ENCODE results near the gene MAP3K15.

Gene MAP3K15

DNA sequence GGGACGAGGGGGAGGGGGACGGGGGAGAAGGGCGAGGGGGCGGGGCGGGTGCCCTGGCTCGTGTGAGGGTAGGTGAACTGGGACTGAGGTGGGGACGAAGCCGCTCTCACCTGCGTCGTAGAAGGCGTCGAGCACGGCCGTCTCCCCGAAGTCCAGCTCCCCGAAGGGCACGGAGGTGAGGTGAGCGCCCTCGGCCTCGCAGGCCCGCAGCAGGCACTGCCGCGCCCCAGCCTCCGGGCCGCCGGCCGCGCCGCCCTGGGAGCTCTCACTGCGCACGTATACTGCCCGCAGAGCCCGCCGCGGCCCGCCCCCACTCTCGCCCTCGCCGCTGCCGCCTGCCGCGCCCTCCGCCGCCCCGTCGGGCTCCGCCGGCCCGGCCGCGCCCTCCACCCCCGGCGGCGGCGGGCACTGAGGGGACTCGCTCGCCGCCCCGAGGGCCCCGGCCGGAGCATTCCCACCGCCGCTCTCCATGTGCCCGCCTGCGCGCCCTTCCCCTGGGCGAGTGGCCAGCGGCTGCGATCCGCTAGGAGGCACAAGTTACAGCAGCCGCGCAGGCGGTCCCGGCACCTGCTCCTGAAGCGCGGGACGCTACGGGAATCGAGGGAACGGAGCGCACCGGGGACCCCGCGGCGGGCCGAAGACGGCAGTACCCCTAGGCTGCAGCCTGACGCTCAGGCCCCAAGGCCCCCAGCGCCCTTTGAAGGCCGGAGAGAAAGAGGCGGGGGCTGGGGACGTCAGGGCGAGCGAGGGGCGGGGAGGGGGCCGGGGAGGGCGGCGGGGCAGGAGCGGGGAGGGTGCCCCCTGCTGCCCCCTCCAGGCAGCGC lies at the start of gene MAP3K15:
TSS of gene MAP3K15 (minus strand) at position 718 of the 824 bp plus-strand sequence. CDS start at position 471, 247 bp downstream.
- DNase-seq: no peak

DNA sequence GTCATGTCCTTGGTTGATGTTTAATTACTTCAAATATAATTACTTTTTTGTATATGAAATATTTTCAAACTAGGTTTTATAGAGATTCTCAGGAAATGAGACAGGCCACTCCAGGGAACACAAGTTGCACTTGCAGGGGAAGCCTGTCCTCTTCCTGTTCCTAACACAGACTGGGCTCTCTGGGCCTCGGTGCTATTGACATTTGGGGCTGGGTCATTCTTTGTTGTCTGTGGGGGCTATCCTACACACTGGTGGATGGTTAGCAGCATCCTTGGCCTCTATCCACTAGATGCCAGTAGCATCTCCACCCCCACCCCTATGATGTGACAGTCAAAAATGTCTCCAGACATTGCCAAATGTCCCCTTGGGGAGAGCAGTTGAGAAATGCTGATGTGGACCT lies 49.3 kb upstream of the MAP3K15 start:
- DNase-seq: no peak

DNA sequence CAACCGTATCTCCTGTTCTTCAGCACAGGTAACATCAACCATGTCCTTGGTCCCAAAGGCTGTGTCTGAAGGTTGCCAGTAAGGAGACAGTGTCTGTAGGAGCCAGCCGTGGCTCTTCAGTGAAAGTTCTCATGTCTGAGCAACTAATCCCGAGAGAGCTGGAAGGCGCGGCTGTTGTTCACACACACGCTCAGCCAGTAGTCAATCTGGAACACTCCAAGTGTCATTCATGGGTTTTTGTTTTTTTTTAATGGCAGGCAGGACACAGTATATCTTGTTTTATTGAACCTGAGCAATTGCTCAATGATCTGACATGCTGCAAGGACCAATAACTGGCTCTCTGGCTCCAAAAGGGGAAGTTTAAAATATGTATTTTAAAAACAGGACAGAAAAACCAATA lies 48.4 kb upstream of the MAP3K15 start:
- no peak for DNase-seq

DNA sequence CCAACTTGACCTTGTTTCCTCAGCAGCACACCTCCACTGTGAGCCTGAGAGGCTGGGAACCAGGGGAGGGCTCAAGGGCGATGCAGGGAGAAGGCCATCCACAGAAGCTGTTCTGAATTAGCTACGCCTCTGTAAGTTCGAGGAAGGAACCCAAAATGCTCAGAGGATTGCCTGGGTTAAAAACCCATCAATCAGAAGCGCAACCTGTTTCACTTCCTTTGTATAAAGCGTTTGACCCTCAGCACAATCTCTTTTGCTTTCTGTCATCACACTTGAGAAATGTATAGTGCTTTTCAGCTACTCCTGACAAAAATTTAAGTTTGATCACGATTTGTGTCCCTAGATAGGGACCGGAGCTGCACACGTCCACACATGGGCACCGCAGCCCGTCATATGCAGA lies 48.0 kb upstream of the MAP3K15 start:
- no peak for DNase-seq

GRCh38 chrX:19560611-19561010 lies 45.3 kb upstream of the MAP3K15 start:
- no peak for DNase-seq

DNA sequence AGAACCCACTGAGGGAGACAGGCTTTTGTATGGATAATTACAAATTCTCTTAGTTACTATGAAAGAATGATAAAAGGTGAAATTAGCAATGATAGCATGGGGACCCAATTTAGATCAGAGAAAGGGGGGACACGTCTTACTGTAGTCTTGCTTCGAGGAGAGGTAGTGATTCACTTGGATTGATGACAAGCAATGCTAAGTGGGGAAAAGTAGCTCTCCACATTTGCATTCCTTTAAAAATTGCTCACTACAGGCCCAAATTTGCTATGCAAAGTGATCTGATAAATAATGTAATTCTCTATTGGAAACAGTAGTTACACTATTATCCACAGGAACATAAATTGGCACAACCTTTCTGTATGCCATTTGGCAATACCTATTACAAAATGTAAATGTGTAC lies 42.5 kb upstream of the MAP3K15 start:
- no peak for DNase-seq

GRCh38 chrX:19556202-19556601 lies 40.9 kb upstream of the MAP3K15 start:
- DNase-seq: no peak

DNA sequence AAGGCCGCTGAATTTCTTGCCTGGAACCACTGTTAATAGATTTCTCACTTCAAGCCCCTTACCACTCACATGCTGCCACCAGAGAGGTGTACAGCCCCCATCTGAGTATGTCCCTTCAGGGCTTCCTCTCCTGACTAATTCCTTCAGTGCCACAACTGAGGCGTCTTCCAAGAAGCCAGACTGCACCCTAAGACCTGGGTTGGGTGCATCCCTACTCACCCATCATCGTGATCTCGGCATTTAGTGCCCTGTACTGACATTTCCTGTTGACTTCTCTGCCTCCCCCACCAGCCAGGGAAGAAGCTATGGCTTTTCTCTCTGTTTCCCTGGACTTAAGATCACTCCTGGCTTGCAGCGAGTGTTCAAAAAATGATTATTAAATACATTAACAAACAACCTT lies 40.4 kb upstream of the MAP3K15 start:
- no peak for DNase-seq

- no peak for DNase-seq
Measured at GRCh38 chrX:19555236-19555635, 39.9 kb upstream of the MAP3K15 start.

DNA sequence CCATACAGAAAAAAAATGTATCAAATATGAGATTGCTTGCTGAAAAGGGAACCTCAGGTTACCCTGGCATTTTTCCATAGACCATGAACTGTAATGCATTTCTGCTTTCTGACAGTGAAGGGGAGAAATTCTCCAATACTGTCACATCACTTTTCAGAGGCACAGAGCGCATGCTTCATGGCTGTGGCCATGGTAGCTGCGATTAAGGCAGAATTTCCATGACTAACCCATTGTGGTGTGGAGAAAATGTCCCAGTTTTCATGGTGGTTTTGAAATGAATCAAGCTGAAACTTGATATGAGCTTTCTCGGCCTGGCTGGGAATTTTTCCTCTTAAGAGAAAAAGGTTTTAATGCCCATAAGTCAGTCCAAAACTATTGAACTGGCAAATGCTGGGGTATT lies 39.5 kb upstream of the MAP3K15 start:
- no peak for DNase-seq

DNA sequence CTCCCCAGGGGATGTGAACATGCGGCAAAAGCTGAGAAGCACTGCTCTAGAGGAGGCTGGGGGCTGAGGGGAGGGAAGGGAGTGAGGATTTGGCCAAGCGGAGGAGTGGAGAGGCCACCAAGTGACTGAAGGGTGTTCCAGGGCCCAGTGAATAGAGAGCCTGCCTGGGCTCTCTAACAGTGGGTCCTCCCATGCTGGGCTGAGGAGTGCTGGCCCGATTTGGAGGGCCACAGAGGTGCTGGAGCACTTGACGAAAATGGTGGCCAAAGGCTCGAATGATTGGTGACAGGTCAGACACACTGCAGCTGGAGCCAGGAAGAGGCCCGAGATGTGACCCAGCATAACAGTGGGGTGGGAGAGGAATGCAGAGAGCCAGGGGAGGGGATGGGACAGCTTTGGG lies 37.5 kb upstream of the MAP3K15 start:
- DNase-seq: no peak

GRCh38 chrX:19549838-19550237 lies 34.5 kb upstream of the MAP3K15 start:
- no peak for DNase-seq

DNA sequence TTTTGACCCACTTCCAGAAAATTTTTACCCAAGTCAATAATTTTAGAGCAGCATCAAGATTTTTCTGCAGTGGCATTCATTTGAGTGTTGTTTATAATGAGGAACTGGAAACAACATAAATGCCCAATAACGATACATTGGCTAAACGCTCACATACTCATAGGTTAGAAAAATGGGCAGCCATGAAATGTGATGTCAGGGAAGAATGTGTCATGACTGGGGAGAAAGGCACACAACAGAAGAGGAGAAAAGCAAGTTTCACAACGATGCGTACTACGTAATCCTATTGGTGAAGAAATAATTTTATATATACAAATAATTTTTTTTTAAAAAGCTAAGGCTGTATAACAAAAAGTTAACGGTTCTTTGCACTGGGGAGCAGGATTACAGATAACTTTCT lies 33.6 kb upstream of the MAP3K15 start:
- no peak for DNase-seq

- no peak for DNase-seq
Measured at GRCh38 chrX:19548279-19548678, 33.0 kb upstream of the MAP3K15 start.

DNA sequence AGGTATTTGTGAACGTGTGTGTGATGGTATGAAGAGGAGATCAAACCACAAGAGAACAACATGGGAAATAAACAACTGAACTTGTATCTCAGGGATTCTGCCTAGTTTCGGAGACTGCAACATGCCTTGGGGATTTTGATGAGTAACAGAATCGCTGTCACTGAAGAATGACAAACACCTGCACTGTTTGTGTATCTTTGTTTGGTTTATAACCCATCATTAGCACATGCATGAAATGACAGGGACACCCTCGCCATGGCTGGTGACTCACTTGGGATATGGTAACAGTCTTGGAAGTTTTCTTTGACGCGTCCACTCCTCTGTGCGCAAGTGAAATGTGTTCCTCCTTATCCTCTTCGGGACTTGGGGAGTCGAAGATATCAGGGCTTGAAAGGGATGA lies 30.3 kb upstream of the MAP3K15 start:
- no peak for DNase-seq

DNA sequence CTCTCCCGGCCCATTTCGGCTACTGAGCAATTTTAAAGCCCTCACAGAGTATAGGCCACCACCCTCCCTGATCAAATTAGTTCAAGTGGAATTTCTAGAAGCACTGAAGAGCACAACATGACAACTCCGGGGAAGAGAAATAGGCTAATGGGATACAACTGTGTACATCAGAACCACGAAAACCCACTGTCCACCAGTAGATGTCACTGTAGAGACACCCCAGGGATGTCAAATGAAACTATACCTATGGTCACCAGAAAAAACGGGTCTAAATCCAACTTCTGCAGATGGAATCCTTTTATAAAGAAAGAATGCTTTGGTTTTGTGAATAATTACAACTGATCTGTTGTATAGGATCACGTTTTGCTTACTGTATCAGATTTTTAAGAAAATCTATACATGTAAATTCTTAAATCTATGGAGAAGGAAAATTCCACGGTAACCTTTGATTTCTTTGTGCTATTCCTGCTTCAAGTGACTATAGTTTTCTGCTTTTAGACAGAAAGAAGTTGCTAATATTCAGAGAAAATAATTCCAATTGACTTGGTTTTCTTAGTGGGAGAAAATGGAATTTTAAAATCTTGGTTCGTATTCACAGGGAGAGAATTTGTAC lies 29.5 kb upstream of the MAP3K15 start:
- DNase-seq: peak; percentile 47

DNA sequence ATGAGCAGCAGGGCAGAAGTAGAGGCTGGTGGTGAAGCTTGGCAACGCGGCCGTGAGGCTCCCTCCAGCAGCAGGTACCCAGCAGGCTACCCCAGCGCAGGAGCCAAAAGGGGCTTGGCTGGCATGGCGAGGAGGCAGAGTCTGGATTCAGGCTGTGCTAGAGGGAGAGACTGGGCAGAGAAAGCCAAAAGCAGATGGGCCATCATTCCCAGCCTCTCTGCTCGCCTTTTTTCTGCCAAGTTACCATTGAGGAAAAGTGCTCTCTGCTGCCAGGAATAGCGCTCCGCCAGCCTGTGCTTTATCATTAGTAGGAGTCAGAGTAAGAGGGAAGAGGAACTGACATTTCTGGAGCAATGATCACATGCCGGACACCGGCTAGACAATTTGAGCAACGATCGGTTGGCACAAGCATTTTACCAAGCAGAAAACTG lies 28.7 kb upstream of the MAP3K15 start:
- DNase-seq: no peak

- DNase-seq: no peak
Measured at GRCh38 chrX:19543020-19543715, 27.9 kb upstream of the MAP3K15 start.

DNA sequence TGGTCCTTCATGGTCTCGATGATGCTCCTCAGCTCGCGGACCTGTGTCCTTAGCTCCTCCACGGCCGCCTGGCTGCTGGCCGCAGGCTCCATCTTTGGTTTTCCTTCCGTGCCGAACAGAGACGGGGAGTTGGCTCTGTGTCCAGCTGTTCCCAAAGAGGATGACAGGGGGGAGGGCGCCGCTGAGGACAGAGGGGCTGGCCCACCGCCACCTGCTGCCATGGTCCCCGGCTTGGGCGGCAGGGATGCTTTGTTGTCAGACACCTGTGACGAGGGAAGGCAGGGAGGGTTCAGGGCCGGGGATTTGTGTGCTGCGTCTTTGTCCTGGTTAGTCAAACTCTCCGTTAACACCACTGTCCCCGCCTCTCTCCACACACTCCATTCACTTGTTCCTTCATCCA lies 26.6 kb upstream of the MAP3K15 start:
- DNase-seq: no peak

GRCh38 chrX:19541196-19541595 lies 25.9 kb upstream of the MAP3K15 start:
- no peak for DNase-seq

DNA sequence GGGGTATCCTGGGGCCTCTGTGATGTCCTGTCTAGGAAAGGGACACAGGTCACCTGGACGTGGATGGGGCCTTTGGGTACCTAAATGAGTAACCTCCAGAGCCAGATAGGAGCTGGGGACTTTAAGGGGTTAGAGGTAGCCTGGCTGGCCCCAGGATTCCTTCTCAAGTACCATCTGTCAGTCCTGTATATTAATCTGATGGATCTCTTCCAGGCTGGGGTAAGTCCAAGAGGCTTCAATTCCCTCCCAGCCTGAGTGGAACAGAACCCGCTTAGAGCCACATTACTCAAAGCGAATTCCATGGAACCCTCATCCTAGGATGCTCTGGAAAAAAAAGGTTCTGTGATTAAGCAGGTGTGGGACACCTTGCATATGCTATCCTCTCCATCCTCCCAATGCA lies 24.8 kb upstream of the MAP3K15 start:
- no peak for DNase-seq

DNA sequence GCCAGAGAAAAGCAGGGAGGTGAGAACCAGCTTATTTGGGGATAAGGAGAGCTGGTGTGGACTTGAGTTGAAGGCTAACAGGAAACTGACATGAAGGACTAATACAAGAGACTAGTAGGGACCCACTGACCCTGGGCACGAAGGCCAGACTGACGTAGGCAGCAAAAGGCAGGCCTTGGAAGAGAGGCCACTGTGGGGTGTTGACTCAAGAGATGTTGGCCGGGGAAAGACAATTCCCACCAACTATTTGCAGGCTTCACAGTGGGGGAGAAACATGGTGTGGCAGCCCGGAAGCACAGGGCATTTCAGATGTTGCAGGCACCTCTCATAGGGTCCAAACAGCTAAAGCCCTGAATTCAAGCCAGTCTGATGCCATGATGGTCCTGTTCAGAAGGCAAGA lies 24.4 kb upstream of the MAP3K15 start:
- no peak for DNase-seq

GRCh38 chrX:19535476-19535875 lies 20.2 kb upstream of the MAP3K15 start:
- no peak for DNase-seq

- DNase-seq: no peak
Measured at GRCh38 chrX:19532709-19533108, 17.4 kb upstream of the MAP3K15 start.
